Neural cell (in vitro differentiated cells): ENCODE data around the gene ARHGAP4. TPM values are rescaled to one million over a fixed set of nuclear protein-coding genes. Genes with fewer than 3 reads are reported as not detected.

Experiments used
- H2AFZ ChIP-seq: fragments of 200-600, 300-800 bp; sonication (generic), shearing (Covaris generic); 2 replicates; pipeline ENCODE4 v1.6.0; 2014; ENCODE audit warnings: low read depth, mild to moderate bottlenecking, antibody characterized with exemption, low read length, moderate library complexity
- H3F3A ChIP-seq: fragments of 200-600 bp; shearing (Covaris generic); 2 replicates; pipeline ENCODE4 v1.6.1; 2016; ENCODE audit warnings: mild to moderate bottlenecking, moderate library complexity, mixed read lengths, antibody characterized with exemption, low read length; ENCODE audit not compliant: insufficient read depth, poor library complexity, severe bottlenecking
- H3K27ac ChIP-seq: fragments of 200-600, 300-800 bp; sonication (generic), shearing (Covaris generic); 2 replicates; pipeline ENCODE4 v1.5.1; 2014; ENCODE audit warnings: mild to moderate bottlenecking, low read length, moderate library complexity
- H3K27me3 ChIP-seq: fragments of 300-800, 200-600 bp; sonication (generic), shearing (Covaris generic); 2 replicates; pipeline ENCODE4 v1.6.0; 2014; ENCODE audit warnings: mild to moderate bottlenecking, low read depth, low read length, moderate library complexity; ENCODE audit not compliant: insufficient read depth
- H3K36me3 ChIP-seq: fragments of 300-800, 200-600 bp; sonication (generic), shearing (Covaris generic); 2 replicates; pipeline ENCODE4 v1.5.1; 2014; ENCODE audit warnings: mild to moderate bottlenecking, antibody characterized with exemption, low read length, moderate library complexity; ENCODE audit not compliant: insufficient read depth
- H3K4me2 ChIP-seq: fragments of 300-800, 200-600 bp; sonication (generic), shearing (Covaris generic); 2 replicates; pipeline ENCODE4 v1.6.0; 2014; ENCODE audit warnings: mild to moderate bottlenecking, low read length
- H3K4me3 ChIP-seq: fragments of 300-800, 200-600 bp; sonication (generic), shearing (Covaris generic); 2 replicates; pipeline ENCODE4 v1.5.1; 2014; ENCODE audit warnings: mild to moderate bottlenecking, low read length, moderate library complexity
- H3K79me2 ChIP-seq: fragments of 200-600 bp; shearing (Covaris generic); replicated peaks from 2 replicates; pipeline ENCODE4 v1.6.0; 2014; ENCODE audit warnings: mild to moderate bottlenecking, low read length, moderate library complexity; ENCODE audit not compliant: insufficient read depth
- H3K9ac ChIP-seq: fragments of 300-800, 200-600 bp; sonication (generic), shearing (Covaris generic); 2 replicates; pipeline ENCODE4 v1.6.1; 2016; ENCODE audit warnings: mild to moderate bottlenecking, low read length, mixed read lengths
- H3K9me2 ChIP-seq: fragments of 200-600 bp; shearing (Covaris generic); 2 replicates; pipeline ENCODE4 v1.6.1; 2016; ENCODE audit warnings: mild to moderate bottlenecking, low read length, mixed read lengths; ENCODE audit not compliant: insufficient read depth
- H3K9me3 ChIP-seq: fragments of 200-600, 300-800 bp; sonication (generic), shearing (Covaris generic); 2 replicates; pipeline ENCODE4 v1.6.1; 2016; ENCODE audit warnings: mild to moderate bottlenecking, mixed run types, low read length, moderate library complexity, mixed read lengths
- H4K20me1 ChIP-seq: fragments of 200-600 bp; shearing (Covaris generic); 2 replicates; pipeline ENCODE4 v1.6.1; 2016; ENCODE audit warnings: mild to moderate bottlenecking, mixed run types; ENCODE audit not compliant: insufficient read depth
- CTCF ChIP-seq: fragments of 450-650 bp; IDR thresholded peaks from 2 replicates; pipeline ENCODE4 v1.5.1; 2014; ENCODE audit warnings: antibody characterized with exemption, mild to moderate bottlenecking, moderate library complexity; ENCODE audit not compliant: poor library complexity, severe bottlenecking
- EP300 ChIP-seq: fragments of 450-650 bp; conservative IDR thresholded peaks from 2 replicates; pipeline ENCODE4 v1.6.1; 2014; ENCODE audit warnings: antibody characterized with exemption, mild to moderate bottlenecking, moderate library complexity; ENCODE audit not compliant: poor library complexity, severe bottlenecking
- EZH2 ChIP-seq: fragments of 200-600, 300-800 bp; shearing (Covaris generic), sonication (generic); IDR thresholded peaks from 2 replicates; pipeline ENCODE4 v1.6.1; 2014; ENCODE audit warnings: antibody characterized with exemption, low read length, borderline replicate concordance, mild to moderate bottlenecking; ENCODE audit not compliant: insufficient read depth, poor library complexity, severe bottlenecking
- MXI1 ChIP-seq: fragments of 450-650 bp; conservative IDR thresholded peaks from 2 replicates; pipeline ENCODE4 v1.6.1; 2014; ENCODE audit warnings: antibody characterized with exemption, mild to moderate bottlenecking; ENCODE audit not compliant: poor library complexity, severe bottlenecking
- POLR2AphosphoS5 ChIP-seq: IDR thresholded peaks from 2 replicates; pipeline ENCODE4 v1.6.1; 2012
- RAD21 ChIP-seq: fragments of 450-650 bp; conservative IDR thresholded peaks from 2 replicates; pipeline ENCODE4 v1.6.1; 2014; ENCODE audit warnings: antibody characterized with exemption, mild to moderate bottlenecking, moderate library complexity
- REST ChIP-seq: IDR thresholded peaks from 2 replicates; pipeline ENCODE4 v1.6.1; 2012; ENCODE audit warnings: borderline replicate concordance
- SMC3 ChIP-seq: fragments of 450-650 bp; conservative IDR thresholded peaks from 2 replicates; pipeline ENCODE4 v1.6.1; 2014; ENCODE audit warnings: antibody characterized with exemption, mild to moderate bottlenecking, moderate library complexity; ENCODE audit not compliant: poor library complexity
- TAF1 ChIP-seq: IDR thresholded peaks from 2 replicates; pipeline ENCODE4 v1.6.1; 2012; ENCODE audit warnings: low read depth
- polyA plus RNA-seq: library from polyadenylated mRNA; depleted of rRNA; stranded (reverse); fragments of >200 nt; gene quantifications from 2 replicates; pipeline ENCODE4 v1.2.3, GENCODE V29; 2014

ARHGAP4 gene
- polyA plus RNA-seq, 1 donor from 2014 or later: 11.2 TPM

- Histone ChIP-seq H2AFZ (no peak overlapping the region), H3K27me3 (no peaks in the 10 kb centered on the region), H3K9me3 (no peaks in the 10 kb centered on the region), H3K4me2 (no peak overlapping the region), H3K4me3 (no peak overlapping the region), H3K36me3 (no peaks in the 10 kb centered on the region), H3K79me2 (peaks cover 7% of the 10 kb centered on the region), H3K9ac (no peak overlapping the region), H3F3A (no peaks in the 10 kb centered on the region), H4K20me1 (no peaks in the 10 kb centered on the region), H3K9me2 (no peaks in the 10 kb centered on the region), H3K27ac (no peak overlapping the region)
- TF ChIP-seq CTCF (no peak), EZH2 (no peak), TAF1 (no peak), REST (no peak), SMC3 (no peak), EP300 (no peak), MXI1 (no peak), POLR2AphosphoS5 (no peak), RAD21 (no peak)
Measured at GRCh38 chrX:153868576-153869472, 57.2 kb downstream of the ARHGAP4 start.

- H3F3A ChIP-seq: no peaks in the 10 kb centered on the region
- no peaks in the 10 kb centered on the region for H3K27me3 ChIP-seq
- H4K20me1 ChIP-seq: no peaks in the 10 kb centered on the region
- TF ChIP-seq MXI1 (no peak), TAF1 (no peak), SMC3 (no peak), RAD21 (no peak), CTCF (no peak), POLR2AphosphoS5 (no peak)
- H3K79me2 ChIP-seq: no peaks in the 10 kb centered on the region
- H3K9ac ChIP-seq: no peak overlapping the region
- H3K4me3 ChIP-seq: no peak overlapping the region
- no peak overlapping the region for H2AFZ ChIP-seq
- H3K9me2 ChIP-seq: no peaks in the 10 kb centered on the region
- no peak overlapping the region for H3K27ac ChIP-seq
- no peaks in the 10 kb centered on the region for H3K36me3 ChIP-seq
- H3K4me2 ChIP-seq: no peak overlapping the region
- H3K9me3 ChIP-seq: no peaks in the 10 kb centered on the region
Measured at GRCh38 chrX:153867671-153868070, 58.4 kb downstream of the ARHGAP4 start.
